Endothelial cell of umbilical vein (primary cell): Measurements from ENCODE around the gene PDHX. TPM values are rescaled to one million over a fixed set of nuclear protein-coding genes. Genes with fewer than 3 reads are reported as not detected.

ENCODE experiments used
- BruUV-seq: library from RNA; stranded (reverse); fragments of 400-500 nt; replicated peaks from 2 replicates; lab custom pipeline; 2021; lab: Mats Ljungman, UMichigan
- CTCF ChIA-PET: fragments of 300-600, 350-600 bp; sonication (Branson Sonifier 250); formaldehyde crosslinking; loops from one replicate; lab custom pipeline; 2021; ENCODE audit warnings: antibody characterized with exemption, inconsistent platforms; lab: Charles Lee
- POLR2A ChIA-PET: fragments of 300-600, 350-600 bp; sonication (Branson Sonifier 250); formaldehyde crosslinking; loops from one replicate; lab custom pipeline; 2021; ENCODE audit warnings: antibody characterized with exemption, inconsistent platforms; lab: Charles Lee
- DNase-seq: peaks from one replicate; pipeline ENCODE4 v3.0.0-alpha.2; 2011; ENCODE audit warnings: low read depth, low spot score
- FAIRE-seq: peaks from 2 replicates; lab custom pipeline; 2011; peaks lifted over from hg19 to GRCh38; lab: Jason Lieb, UNC
- H2AFZ ChIP-seq: 2 replicates; pipeline ENCODE4 v1.6.0; 2012; ENCODE audit warnings: low read depth, low read length, control low read depth, inconsistent platforms
- H3K27ac ChIP-seq: 2 replicates; pipeline ENCODE4 v1.5.1; 2011; ENCODE audit warnings: low read depth, mild to moderate bottlenecking, control low read depth, low read length, moderate library complexity; ENCODE audit not compliant: insufficient read depth
- H3K27me3 ChIP-seq, 2 experiments: 2 replicates each; pipeline versions ENCODE4 v1.6.0 to v1.6.1; 2011; ENCODE audit warnings: low read length in 2 of 2, mixed read lengths in 1 of 2; ENCODE audit not compliant: control insufficient read depth in 2 of 2, insufficient read depth in 2 of 2
- H3K36me3 ChIP-seq, 2 experiments: 2 replicates in 1 of 2; 3 replicates in 1 of 2; pipeline ENCODE4 v1.5.1; 2011; ENCODE audit warnings: low read length in 2 of 2, mild to moderate bottlenecking in 1 of 2, moderate library complexity in 1 of 2; ENCODE audit not compliant: control insufficient read depth in 2 of 2, insufficient read depth in 2 of 2; ENCODE audit errors: extremely low read depth in 1 of 2
- H3K4me1 ChIP-seq: 3 replicates; pipeline ENCODE4 v1.5.1; 2011; ENCODE audit warnings: mild to moderate bottlenecking, low read length; ENCODE audit not compliant: control insufficient read depth, insufficient read depth; ENCODE audit errors: extremely low read depth
- H3K4me2 ChIP-seq: 2 replicates; pipeline ENCODE4 v1.6.1; 2011; ENCODE audit warnings: low read length, control low read depth, mixed read lengths; ENCODE audit not compliant: insufficient read depth
- H3K4me3 ChIP-seq, 3 experiments: fragments of 200-600 bp in 1 of 3; sonication (generic), shearing (Covaris generic) in 1 of 3; replicated peaks in 1 of 3; 2 replicates each; pipeline ENCODE4 v1.5.1; 2011 to 2016; ENCODE audit warnings: control low read depth in 3 of 3, low read length in 3 of 3, mild to moderate bottlenecking in 2 of 3, inconsistent platforms in 1 of 3, low read depth in 1 of 3, moderate library complexity in 1 of 3; ENCODE audit not compliant: insufficient read depth in 1 of 3
- H3K79me2 ChIP-seq: 2 replicates; pipeline ENCODE4 v1.6.0; 2012; ENCODE audit warnings: low read length, inconsistent platforms; ENCODE audit not compliant: control insufficient read depth, insufficient read depth
- H3K9ac ChIP-seq: replicated peaks from 2 replicates; pipeline ENCODE3; 2011; ENCODE audit warnings: low read length, control low read depth; ENCODE audit not compliant: insufficient read depth; ENCODE audit errors: extremely low read depth
- H3K9me1 ChIP-seq: replicated peaks from 3 replicates; pipeline ENCODE4 v1.6.0; 2011; ENCODE audit warnings: mild to moderate bottlenecking, low read length; ENCODE audit not compliant: control insufficient read depth, insufficient read depth; ENCODE audit errors: extremely low read depth
- H3K9me3 ChIP-seq: replicated peaks from 2 replicates; pipeline ENCODE4 v1.5.1; 2012; ENCODE audit warnings: low read length, inconsistent platforms; ENCODE audit not compliant: control insufficient read depth, insufficient read depth
- H4K20me1 ChIP-seq: replicated peaks from 2 replicates; pipeline ENCODE3; 2011; ENCODE audit warnings: mild to moderate bottlenecking, low read length; ENCODE audit not compliant: control insufficient read depth, insufficient read depth; ENCODE audit errors: extremely low read depth
- CTCF ChIP-seq, 2 donors: IDR thresholded peaks; 1 replicate in 1 of 2; 2 replicates in 1 of 2; pipeline ENCODE4 v1.5.1; 2011; ENCODE audit warnings: low read length in 2 of 2, mild to moderate bottlenecking in 2 of 2, moderate library complexity in 2 of 2, control low read depth in 1 of 2, inconsistent platforms in 1 of 2, low read depth in 1 of 2; ENCODE audit not compliant: insufficient read depth in 1 of 2; ENCODE audit errors: extremely low read depth in 1 of 2
- EZH2 ChIP-seq: IDR thresholded peaks from 2 replicates; pipeline ENCODE4 v1.6.1; 2012; ENCODE audit warnings: borderline replicate concordance, low read depth, mild to moderate bottlenecking, moderate library complexity, low read length, inconsistent platforms; ENCODE audit not compliant: severe bottlenecking
- FOS ChIP-seq: IDR thresholded peaks from 2 replicates; pipeline ENCODE4 v1.6.1; 2011; ENCODE audit warnings: mild to moderate bottlenecking, low read length, moderate library complexity, borderline replicate concordance; ENCODE audit not compliant: insufficient read depth
- GATA2 ChIP-seq: IDR thresholded peaks from 2 replicates; pipeline ENCODE4 v1.7.0; 2011; ENCODE audit warnings: low read depth, mild to moderate bottlenecking, moderate library complexity, mixed read lengths, low read length; ENCODE audit not compliant: insufficient read length, insufficient read depth
- JUN ChIP-seq: IDR thresholded peaks from 2 replicates; pipeline ENCODE4 v1.6.1; 2011; ENCODE audit warnings: borderline replicate concordance, low read depth; ENCODE audit not compliant: insufficient read length, insufficient read depth
- MAX ChIP-seq: IDR thresholded peaks from 2 replicates; pipeline ENCODE4 v1.6.1; 2011; ENCODE audit not compliant: insufficient read depth, insufficient read length
- MYC ChIP-seq: IDR thresholded peaks from one replicate; pipeline ENCODE4 v1.6.1; 2011; ENCODE audit warnings: mild to moderate bottlenecking, low read depth, low read length
- POLR2A ChIP-seq: IDR thresholded peaks from 2 replicates; pipeline ENCODE4 v1.6.1; 2012; ENCODE audit warnings: low read depth, mild to moderate bottlenecking, control low read depth, low read length
- POLR2AphosphoS5 ChIP-seq: IDR thresholded peaks from 2 replicates; pipeline ENCODE4 v1.6.1; 2012; ENCODE audit warnings: low read depth, mild to moderate bottlenecking, control low read depth, low read length, moderate library complexity; ENCODE audit not compliant: insufficient read depth
- dilution Hi-C: fragments of 300-500 bp; cut with MboI; formaldehyde crosslinking; loops from one replicate; pipeline ENCODE4 v1.15.0; 2019; ENCODE audit warnings: low sequenced_read_pairs; ENCODE audit not compliant: extremely low pct_ligation_motif_present
- intact Hi-C: fragments of 100-400 bp; cut with micrococcal nuclease; formaldehyde crosslinking; loops from one replicate; pipeline ENCODE4 v1.10.0; 2022
- polyA plus RNA-seq, 4 experiments: library from polyadenylated mRNA; depleted of rRNA in 3 of 4; stranded (reverse) in 3 of 4; unstranded in 1 of 4; fragments of >200 nt; gene quantifications; 2 replicates each; pipeline versions ENCODE4 v1.2.1 to v1.2.3, GENCODE V29; 2011 to 2012; ENCODE audit warnings: missing spikeins in 1 of 4
- total RNA-seq: library from RNA; stranded (reverse); gene quantifications from 2 replicates; pipeline ENCODE4 v1.2.3, GENCODE V29; 2021

The PDHX gene
- total and polyA plus RNA-seq, 2 donors (not counting 3 experiments of a cell fraction or from before 2014, with no cell fraction given): 10.5 to 30.5 TPM

- Histone ChIP-seq H3K9ac (no peak overlapping the region), H3K36me3 (no peaks in the 10 kb centered on the region), H4K20me1 (no peaks in the 10 kb centered on the region), H3K4me3 (no peak overlapping the region), H3K4me2 (no peak overlapping the region), H3K27ac (no peak overlapping the region), H3K9me1 (no peaks in the 10 kb centered on the region), H3K4me1 (peaks cover 37% of the 10 kb centered on the region), H3K9me3 (no peaks in the 10 kb centered on the region), H3K79me2 (no peaks in the 10 kb centered on the region), H3K27me3 (no peaks in the 10 kb centered on the region), H2AFZ (no peak overlapping the region)
- DNase-seq (no peak), FAIRE-seq (no peak)
- CTCF ChIA-PET: no interaction called here
- POLR2A ChIA-PET: no interaction called here
- dilution Hi-C loops: no loop called here
- no TSS peak for BruUV-seq
- TF ChIP-seq FOS (no peak), MYC (no peak), EZH2 (no peak), POLR2AphosphoS5 (no peak), JUN (no peak), MAX (no peak), CTCF (IDR thresholded peaks at IDR 0.05; ENCODE audit: extremely low read depth in 1 of 2, insufficient read depth in 1 of 2, low read depth in 1 of 2, low read length in 2 of 2) (no peak), POLR2A (no peak), GATA2 (no peak)
- intact Hi-C loops: loop anchor here (5.0 kb wide), 2 partner anchors 43 to 133 kb away; no protein-coding TSS in a partner anchor
Measured at GRCh38 chr11:35034401-35034800, 118.0 kb downstream of the PDHX start.
